NCI-H748 treated with DMSO at 0.1 percent for 48 hours (cell line): ENCODE data around the gene PCDHA5.
"Not testable (repeated sequence)": the region's sequence is repeated elsewhere in the genome, so short reads cannot be mapped to it uniquely, and the experiment has no call there.

Experiments
- DNase-seq: peaks from one replicate; lab custom pipeline; 2025; lab: John Stamatoyannopoulos, UW

The PCDHA5 gene

GRCh38 chr5:140821375-140822280 is at the start of gene PCDHA5:
PCDHA5 (plus strand) TSS chr5:140821613.
- DNase-seq: no peak

GRCh38 chr5:140780512-140780911 is 40.9 kb upstream of the PCDHA5 start:
- DNase-seq: no peak

GRCh38 chr5:140785905-140786686 is 35.3 kb upstream of the PCDHA5 start, which contains the start of gene PCDHA1:
PCDHA1 (plus strand) TSS chr5:140786140.
- DNase-seq: peak; percentile 66

- not testable (repeated sequence) for DNase-seq
Measured at GRCh38 chr5:140787422-140787821, 34.0 kb upstream of the PCDHA5 start.

- DNase-seq: not testable (repeated sequence)
Measured at GRCh38 chr5:140787849-140788504, 33.4 kb upstream of the PCDHA5 start.

- no peak for DNase-seq
Measured at GRCh38 chr5:140791089-140791488, 30.3 kb upstream of the PCDHA5 start.

GRCh38 chr5:140794595-140795258 is 26.7 kb upstream of the PCDHA5 start, which contains the start of gene PCDHA2:
PCDHA2 (plus strand) TSS chr5:140794852.
- DNase-seq: peak; percentile 90

- DNase-seq: peak; percentile 91
Measured at GRCh38 chr5:140795259-140795641, 26.2 kb upstream of the PCDHA5 start.

GRCh38 chr5:140796072-140796717 is 25.2 kb upstream of the PCDHA5 start:
- not testable (repeated sequence) for DNase-seq

- DNase-seq: no peak
Measured at GRCh38 chr5:140796718-140797095, 24.7 kb upstream of the PCDHA5 start.

- DNase-seq: no peak
Measured at GRCh38 chr5:140800816-140801493, 20.5 kb upstream of the PCDHA5 start, which contains the start of gene PCDHA3. PCDHA3 (plus strand) TSS chr5:140801057.

GRCh38 chr5:140801494-140801841 is 19.9 kb upstream of the PCDHA5 start:
- DNase-seq: no peak

GRCh38 chr5:140802381-140802780 is 19.0 kb upstream of the PCDHA5 start:
- DNase-seq: not testable (repeated sequence)

GRCh38 chr5:140802781-140803271 is 18.6 kb upstream of the PCDHA5 start:
- DNase-seq: no peak

- peak; percentile 79 for DNase-seq
Measured at GRCh38 chr5:140806834-140807775, 14.3 kb upstream of the PCDHA5 start, which contains the start of gene PCDHA4. PCDHA4 (plus strand) TSS chr5:140807068.

GRCh38 chr5:140808241-140808888 is 13.0 kb upstream of the PCDHA5 start:
- DNase-seq: not testable (repeated sequence)

- no peak for DNase-seq
Measured at GRCh38 chr5:140808889-140809291, 12.5 kb upstream of the PCDHA5 start.

- no peak for DNase-seq
Measured at GRCh38 chr5:140822281-140822629, 842 bp downstream of the PCDHA5 start.

GRCh38 chr5:140822969-140823368 is 1.6 kb downstream of the PCDHA5 start:
- DNase-seq: not testable (repeated sequence)
